Measurements from ENCODE around the gene MTFR1L. TPM values are rescaled to one million over a fixed set of nuclear protein-coding genes. Genes with fewer than 3 reads are reported as not detected.
A peak's percentile ranks its signal among the peaks of the same experiment; 100 is the strongest.

MTFR1L gene
- total RNA-seq, 4 donors from 2014 or later, result 75.7 to 109 (median 99.2) TPM

DNA sequence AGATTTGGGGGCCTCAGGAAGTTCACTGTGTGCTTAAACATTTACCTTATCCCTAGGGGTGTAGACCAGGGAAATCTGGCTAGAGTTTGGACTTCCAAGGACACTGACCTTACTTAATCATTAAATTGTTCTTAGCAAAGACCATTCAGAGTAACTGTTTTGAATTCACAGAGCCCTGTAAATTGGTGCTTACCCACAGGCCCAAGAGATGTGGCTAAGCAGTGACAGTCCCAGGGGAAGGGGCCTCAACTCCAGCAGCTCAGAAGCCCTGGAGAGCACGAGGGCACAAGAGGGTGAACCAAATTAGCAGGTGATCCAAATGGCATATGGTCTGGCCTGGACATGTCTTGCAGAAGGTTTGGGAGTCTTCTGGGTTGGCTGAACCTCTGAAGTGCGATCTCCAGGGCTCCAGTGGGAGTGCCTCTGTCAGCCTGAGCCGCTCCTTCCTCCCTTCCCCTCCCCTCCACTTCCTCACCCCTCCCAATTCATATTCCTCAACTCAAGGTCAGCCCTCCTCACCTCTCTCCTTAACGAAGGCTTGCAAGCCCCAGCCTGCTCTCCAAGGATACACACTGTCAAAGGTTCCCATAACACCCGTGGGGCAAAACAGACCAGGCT is 51.4 kb downstream of the MTFR1L start:
- no peaks in the 10 kb centered on the region for H3K9me3 ChIP-seq
- no peaks in the 10 kb centered on the region for H3K27me3 ChIP-seq
- H3K36me3 ChIP-seq, result no peaks in the 10 kb centered on the region
- intact Hi-C loops (cut with DNase I), result no loop called here
- peak in 1 of 2 donors; percentile 25 for DNase-seq
- H3K4me1 ChIP-seq, result peaks cover 14 to 32% of the 10 kb centered on the region in 2 donors
- TF ChIP-seq POLR2A (IDR thresholded peaks at IDR 0.05), result no peak
- TF ChIP-seq, protein P1, sequence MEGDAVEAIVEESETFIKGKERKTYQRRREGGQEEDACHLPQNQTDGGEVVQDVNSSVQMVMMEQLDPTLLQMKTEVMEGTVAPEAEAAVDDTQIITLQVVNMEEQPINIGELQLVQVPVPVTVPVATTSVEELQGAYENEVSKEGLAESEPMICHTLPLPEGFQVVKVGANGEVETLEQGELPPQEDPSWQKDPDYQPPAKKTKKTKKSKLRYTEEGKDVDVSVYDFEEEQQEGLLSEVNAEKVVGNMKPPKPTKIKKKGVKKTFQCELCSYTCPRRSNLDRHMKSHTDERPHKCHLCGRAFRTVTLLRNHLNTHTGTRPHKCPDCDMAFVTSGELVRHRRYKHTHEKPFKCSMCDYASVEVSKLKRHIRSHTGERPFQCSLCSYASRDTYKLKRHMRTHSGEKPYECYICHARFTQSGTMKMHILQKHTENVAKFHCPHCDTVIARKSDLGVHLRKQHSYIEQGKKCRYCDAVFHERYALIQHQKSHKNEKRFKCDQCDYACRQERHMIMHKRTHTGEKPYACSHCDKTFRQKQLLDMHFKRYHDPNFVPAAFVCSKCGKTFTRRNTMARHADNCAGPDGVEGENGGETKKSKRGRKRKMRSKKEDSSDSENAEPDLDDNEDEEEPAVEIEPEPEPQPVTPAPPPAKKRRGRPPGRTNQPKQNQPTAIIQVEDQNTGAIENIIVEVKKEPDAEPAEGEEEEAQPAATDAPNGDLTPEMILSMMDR (IDR thresholded peaks at IDR 0.05), result no peak
- peak overlapping the region in 1 of 3 donors; percentile 32 for H3K27ac ChIP-seq
- H3K4me3 ChIP-seq (replicated peaks in 1 of 3), result no peak overlapping the region
- WGBS, 2 donors, result 28 to 41% methylated on average over 4 to 5 of the region's 5 CpGs

DNA sequence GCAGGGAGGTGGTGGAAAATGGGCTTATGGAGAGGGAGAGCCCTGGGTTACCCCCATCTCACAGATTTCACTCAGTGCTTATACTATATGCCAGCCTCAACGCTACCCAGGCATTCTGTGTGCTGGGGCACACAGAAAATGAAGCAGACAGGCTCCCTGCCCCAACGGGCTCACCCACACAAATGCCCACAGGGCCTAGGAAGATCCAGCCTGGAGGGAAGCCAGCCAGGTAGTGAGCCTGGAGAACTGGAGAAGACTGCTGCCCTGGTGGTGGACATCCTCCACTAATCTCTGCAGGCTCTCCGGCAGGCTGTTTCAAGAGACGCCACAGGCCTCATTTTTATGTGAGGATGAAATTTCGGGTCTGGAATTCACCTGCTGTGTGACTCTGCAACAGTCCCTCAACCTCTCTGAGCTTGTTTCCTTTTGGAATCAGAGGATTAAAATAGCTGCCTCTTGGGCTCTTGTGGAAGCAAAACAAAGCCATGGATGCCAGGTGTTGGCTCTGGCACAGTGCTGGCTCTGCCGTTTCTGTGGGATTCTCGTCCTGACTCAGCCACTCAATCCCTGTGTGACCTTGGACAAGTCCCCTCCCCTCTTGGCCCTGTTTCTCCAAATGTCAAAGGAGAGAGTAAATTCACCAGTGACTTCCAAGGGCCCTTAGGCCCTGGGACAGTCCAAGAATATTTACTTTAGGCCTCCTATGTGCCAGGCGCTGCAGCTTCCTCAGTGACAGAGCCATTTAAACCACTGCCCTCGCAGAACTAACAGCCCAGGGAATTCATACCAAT is 52.1 kb downstream of the MTFR1L start:
- Histone ChIP-seq H3K36me3 (no peaks in the 10 kb centered on the region), H3K9me3 (no peaks in the 10 kb centered on the region), H3K27ac (peak overlapping the region in 2 of 3 donors; percentile 3 to 32), H3K27me3 (no peaks in the 10 kb centered on the region), H3K4me1 (peaks cover 17 to 32% of the 10 kb centered on the region in 2 donors), H3K4me3 (replicated peaks in 1 of 3) (no peak overlapping the region)
- no peak for TF ChIP-seq POLR2A (IDR thresholded peaks at IDR 0.05)
- TF ChIP-seq, protein P1 (IDR thresholded peaks at IDR 0.05), result no peak
- 67 to 71% methylated on average over 9 of the region's 9 CpGs for WGBS, 2 donors
- intact Hi-C loops (cut with DNase I), result no loop called here
- DNase-seq, result peak; percentile 63 to 80

DNA sequence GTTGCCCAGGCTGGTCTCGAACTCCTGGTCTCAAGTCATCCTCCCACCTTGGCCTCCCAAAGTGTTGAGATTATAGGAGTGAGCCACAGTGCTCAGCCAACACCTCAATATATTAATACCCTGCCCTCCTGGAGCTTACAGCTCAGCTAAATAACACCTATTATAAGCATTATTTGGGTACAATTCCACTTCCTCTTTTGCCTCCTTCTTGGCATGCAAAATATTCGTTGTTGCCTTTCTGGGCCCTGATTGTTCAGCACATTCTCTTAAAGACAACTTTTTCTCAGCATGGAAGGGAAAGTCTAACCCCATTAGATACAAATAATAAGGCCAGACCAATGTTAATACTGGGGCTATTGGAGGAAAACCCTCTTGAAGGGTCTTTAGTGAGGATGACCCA is 53.0 kb downstream of the MTFR1L start:
- Histone ChIP-seq H3K36me3 (no peaks in the 10 kb centered on the region), H3K4me3 (replicated peaks in 1 of 3) (no peak overlapping the region), H3K4me1 (peaks cover 17 to 32% of the 10 kb centered on the region in 2 donors), H3K27ac (peak overlapping the region in 1 of 3 donors; percentile 3), H3K27me3 (no peaks in the 10 kb centered on the region), H3K9me3 (no peaks in the 10 kb centered on the region)
- DNase-seq, result no peak
- no peak for TF ChIP-seq POLR2A (IDR thresholded peaks at IDR 0.05)
- TF ChIP-seq, protein P1 (IDR thresholded peaks at IDR 0.05), result no peak
- intact Hi-C loops (cut with DNase I), result no loop called here
- WGBS, 2 donors, result 79 to 81% methylated on average over 2 of the region's 2 CpGs

DNA sequence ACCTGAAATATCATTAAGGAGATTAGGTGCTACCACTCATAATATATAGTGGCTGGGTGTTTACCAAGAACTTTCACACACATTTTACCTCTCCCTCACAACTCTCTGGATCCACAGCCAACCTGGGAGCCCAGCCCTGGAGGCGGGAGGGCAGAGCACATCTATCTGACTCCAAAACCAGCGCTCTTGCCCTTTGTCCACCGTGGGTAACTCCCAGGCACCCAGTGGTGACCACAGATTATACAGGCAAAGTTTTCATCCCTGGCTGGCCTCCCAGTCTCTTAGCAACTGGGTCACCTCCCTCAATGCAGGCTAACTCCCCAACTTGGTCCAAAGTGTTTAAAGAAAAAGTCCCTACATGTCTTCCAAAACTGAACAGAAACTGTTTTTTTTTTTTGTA is 53.4 kb downstream of the MTFR1L start:
- H3K9me3 ChIP-seq, result no peaks in the 10 kb centered on the region
- WGBS, 2 donors, result 73 to 86% methylated on average over 3 of the region's 3 CpGs
- no peak overlapping the region for H3K4me3 ChIP-seq (replicated peaks in 1 of 3)
- no peaks in the 10 kb centered on the region for H3K27me3 ChIP-seq
- TF ChIP-seq, protein P1 (IDR thresholded peaks at IDR 0.05), result no peak
- TF ChIP-seq POLR2A (IDR thresholded peaks at IDR 0.05), result no peak
- intact Hi-C loops (cut with DNase I), result no loop called here
- H3K36me3 ChIP-seq, result no peaks in the 10 kb centered on the region
- peak overlapping the region in 1 of 3 donors; percentile 3 for H3K27ac ChIP-seq
- H3K4me1 ChIP-seq, result peaks cover 17 to 32% of the 10 kb centered on the region in 2 donors
- peak in 1 of 2 donors; percentile 11 for DNase-seq

DNA sequence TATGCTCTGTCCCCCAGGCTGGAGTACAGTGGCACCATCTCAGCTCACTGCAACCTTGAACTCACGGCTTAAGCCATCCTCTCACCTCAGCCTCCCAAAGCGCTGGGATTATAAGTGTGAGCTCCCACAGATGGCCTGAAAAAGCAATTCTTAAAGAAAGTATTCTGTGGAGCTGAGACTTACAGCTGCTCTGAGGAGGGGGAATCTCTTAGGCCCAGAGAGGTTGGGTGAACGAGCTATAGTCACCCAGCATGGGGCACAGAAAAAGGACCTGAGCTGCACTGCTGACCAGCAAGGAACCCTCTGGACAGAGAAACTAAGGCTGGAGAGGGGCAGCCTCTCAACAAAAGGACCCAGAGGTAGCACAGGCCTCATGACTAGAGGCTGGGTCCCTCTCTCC is 54.5 kb downstream of the MTFR1L start:
- TF ChIP-seq POLR2A (IDR thresholded peaks at IDR 0.05), result no peak
- TF ChIP-seq, protein P1 (IDR thresholded peaks at IDR 0.05), result no peak
- Histone ChIP-seq H3K27me3 (no peaks in the 10 kb centered on the region), H3K9me3 (no peaks in the 10 kb centered on the region), H3K36me3 (no peaks in the 10 kb centered on the region), H3K27ac (peak overlapping the region in 1 of 3 donors; percentile 85), H3K4me1 (peaks cover 17 to 32% of the 10 kb centered on the region in 2 donors), H3K4me3 (replicated peaks in 1 of 3) (peak overlapping the region in 1 of 3 donors; percentile 54)
- intact Hi-C loops (cut with DNase I), result no loop called here
- no peak for DNase-seq
- 95 to 97% methylated on average over 3 of the region's 3 CpGs for WGBS, 2 donors

Data from thyroid gland (tissue), 4 donors.